Activated CD4-positive, alpha-beta T cell treated with anti-CD3 and anti-CD28 coated beads, Interleukin-2, amount 50 U/mL, for 24 hours (primary cell): ENCODE results near the gene EED.

Source experiments
- DNase-seq, 2 donors: peaks; one replicate each; pipeline ENCODE4 v3.0.0-alpha.2; 2020; ENCODE audit warnings: low read depth in 1 of 2, low spot score in 1 of 2

The EED gene

GRCh38 chr11:86246293-86246675, 1.7 kb downstream of the EED start:
- no peak for DNase-seq

DNA sequence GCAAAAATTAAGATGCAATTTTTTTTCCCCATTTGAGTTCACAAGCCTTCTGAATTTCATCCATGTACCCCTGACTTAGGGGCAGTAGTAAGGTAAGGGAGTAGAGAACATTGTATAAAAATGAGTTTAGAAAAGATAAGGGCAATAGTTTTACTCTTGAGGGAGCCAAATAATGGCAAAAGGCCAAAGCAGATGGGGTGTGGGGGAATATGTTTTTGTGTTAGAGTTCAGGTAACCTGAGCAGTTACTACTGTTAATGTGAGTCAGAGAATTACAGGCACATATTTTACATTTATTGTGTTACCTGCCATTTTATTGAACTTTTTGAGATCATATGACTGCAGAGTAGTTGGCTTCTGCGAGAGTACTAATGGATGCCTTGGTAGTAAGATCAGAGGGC, 3.1 kb downstream of the EED start:
- DNase-seq = no peak

DNA sequence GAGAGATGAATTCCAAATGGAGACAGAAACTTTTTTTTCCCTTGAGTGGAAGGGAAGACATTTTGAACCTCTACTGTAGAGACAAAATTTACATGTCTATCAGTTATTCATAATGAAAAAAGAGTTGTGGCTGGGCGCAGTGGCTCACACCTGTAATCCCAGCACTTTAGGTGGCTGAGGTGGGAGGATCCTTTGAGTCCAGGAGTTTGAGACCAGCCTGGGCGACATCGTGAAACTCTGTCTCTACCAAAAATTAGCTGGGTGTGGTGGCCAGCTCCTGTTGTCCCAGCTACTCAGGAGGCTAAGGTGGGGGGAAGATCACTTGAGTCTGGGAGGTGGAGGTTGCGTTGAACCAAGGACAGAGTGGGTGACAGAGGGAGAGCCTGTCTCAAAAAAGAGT, 4.1 kb downstream of the EED start:
- no peak for DNase-seq

DNA sequence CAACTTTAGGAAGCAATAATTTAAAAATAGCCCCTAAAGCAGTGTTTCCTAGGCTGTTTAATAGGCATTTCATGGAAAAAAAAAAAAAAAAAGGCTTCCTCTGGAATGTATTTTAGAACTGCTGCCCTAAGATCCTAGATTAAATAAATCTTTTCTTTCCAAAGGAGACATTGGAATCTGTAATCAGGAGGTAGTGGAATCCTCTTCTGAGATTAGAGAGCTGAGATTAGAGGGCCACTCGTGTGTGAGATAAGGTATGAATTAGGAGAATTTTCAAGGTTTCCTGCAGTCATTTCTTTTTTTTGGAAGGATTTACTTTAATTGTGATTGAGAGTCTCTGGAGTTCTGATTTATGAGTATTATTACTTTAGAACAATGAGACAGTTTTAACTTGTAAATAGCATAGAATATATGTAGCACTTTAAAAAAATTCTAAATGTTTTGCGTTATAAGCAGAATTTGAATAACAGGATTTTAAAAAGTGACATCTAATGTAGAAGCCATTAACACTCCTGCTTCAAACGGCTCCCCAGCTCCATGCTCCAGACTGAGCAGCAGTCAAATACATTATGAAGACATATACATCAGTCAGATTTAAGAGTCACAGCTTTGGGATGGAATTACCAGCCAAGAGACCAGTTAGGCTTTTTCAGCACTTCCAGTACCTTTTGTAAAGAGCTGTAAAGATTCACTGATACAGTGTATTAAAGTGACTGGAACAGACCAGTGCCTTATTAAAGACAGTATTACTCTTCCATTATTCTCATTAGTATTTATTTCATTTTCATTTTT, 5.0 kb downstream of the EED start:
- no peak for DNase-seq

- no peak for DNase-seq
Observed at GRCh38 chr11:86251345-86251744, 6.8 kb downstream of the EED start.

- no peak for DNase-seq
Observed at GRCh38 chr11:86255896-86256295, 11.3 kb downstream of the EED start.

DNA sequence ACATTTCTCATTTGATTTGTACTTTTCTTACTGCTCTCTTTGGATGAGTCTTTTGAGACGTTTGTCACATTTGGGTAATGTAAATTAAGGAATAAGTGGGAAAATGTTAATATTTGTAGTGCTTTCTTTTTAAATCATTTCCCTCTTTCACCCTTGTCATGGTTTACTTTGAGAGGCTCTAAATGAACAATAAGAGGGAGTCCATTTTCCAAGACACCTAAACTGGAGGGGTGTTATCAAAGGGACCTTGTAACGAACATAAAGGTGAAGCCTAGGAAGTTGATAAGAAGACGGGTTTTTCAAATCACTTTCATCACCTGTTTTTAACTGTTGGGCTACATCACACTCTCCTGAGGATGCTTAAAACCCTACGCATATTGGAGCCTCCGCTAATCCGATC, 12.1 kb downstream of the EED start:
- no peak for DNase-seq

DNA sequence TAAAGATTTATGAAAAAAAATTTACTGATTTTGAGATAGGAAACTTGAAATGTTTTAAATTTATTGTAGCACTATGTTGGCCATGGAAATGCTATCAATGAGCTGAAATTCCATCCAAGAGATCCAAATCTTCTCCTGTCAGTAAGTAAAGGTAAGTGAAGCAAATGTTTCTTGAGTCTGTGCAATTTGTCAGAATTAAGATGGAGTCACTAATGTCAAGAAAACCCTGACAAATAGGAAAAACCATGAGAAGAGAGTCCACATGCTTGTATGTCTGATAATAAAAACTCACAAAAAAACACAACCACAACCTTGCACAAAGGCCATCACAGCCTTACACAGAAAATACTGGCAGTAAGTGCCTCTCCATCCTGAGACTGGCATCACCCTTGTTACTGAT, 12.9 kb downstream of the EED start:
- DNase-seq = no peak

GRCh38 chr11:86259730-86260129, 15.2 kb downstream of the EED start:
- no peak for DNase-seq

GRCh38 chr11:86261328-86261727, 16.8 kb downstream of the EED start:
- DNase-seq = no peak

GRCh38 chr11:86262387-86262786, 17.8 kb downstream of the EED start:
- DNase-seq = no peak

- DNase-seq = no peak
Observed at GRCh38 chr11:86264649-86265048, 20.1 kb downstream of the EED start.

DNA sequence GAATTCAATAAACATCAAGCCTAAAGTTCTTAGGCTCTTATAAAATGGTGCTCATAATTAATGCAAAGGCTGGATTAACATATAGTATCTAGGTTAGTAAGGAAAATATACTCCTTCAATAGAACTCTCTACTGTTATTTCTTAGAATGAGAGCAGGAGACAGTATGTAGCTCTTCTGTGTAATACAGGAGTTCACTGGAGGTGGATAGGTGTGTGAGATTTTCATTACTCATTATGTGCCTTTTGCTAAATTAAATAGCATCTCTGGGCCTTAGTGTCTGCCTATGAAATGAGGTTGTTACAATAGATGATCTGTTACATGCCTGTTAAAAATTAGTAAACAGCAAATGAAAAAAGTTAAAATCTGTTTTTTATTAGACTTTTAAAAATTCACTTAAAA, 20.6 kb downstream of the EED start:
- DNase-seq = no peak

GRCh38 chr11:86269645-86270044, 25.1 kb downstream of the EED start:
- no peak for DNase-seq

DNA sequence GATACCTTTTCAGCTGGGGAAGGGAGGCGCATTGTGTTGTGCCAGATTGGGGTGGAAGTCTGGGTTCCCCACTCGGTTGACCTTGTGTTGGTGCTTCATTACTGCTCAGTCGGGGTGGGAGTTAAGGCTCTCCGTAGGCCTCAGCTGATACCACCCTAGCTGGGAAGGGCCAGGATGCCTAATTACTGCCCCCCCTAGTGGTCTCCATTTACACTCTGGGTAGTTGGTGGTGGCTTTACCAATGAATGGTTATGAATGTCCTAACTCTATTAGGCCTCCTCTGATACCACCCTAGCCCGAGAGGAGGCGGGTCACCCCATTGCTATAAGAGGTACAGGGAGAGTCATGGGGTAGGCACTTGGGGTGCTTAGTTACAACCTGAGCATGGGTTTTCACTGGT, 29.9 kb downstream of the EED start:
- no peak for DNase-seq

- no peak for DNase-seq
Observed at GRCh38 chr11:86274999-86275398, 30.4 kb downstream of the EED start.

DNA sequence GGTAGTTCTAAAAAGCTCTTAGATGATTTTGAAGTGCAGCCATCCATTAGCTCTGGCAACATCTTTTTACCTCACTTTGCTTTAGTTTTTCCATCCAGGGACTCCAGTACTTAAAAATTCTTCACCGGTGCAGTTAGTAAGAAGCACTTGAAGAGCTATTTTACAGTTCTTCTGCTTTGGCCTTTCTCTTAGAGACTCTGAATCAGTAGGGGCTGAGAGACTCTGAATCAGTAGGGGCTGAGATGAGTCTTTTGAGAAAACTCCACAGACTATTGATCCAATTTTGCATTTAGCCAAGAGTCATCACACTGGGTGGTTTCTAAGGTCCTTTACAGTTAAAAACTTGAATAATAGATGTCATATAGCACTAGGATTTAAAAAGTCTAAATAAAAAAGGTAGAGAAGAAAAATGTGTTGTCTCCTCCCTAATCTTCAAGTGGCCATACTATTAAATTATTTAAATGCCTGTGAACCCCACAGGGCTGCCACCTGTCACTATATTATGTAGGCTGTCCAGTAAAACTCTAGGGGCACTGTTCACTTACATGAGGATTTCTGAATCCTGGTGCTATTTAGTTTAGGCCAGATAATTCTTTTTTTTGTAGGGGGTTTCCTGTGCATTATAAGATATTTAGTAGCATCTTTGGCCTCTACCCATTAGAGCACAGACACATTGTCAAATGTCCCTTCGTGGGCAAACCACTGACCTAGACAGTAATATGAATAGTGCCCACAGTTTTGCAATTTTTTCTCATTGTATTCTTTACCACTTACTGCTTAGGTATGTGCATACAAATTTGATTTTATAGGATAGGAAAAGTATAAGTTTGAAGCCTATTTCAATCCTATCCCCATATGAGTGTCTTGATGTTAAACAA, 31.2 kb downstream of the EED start:
- DNase-seq = no peak

GRCh38 chr11:86277741-86278140, 33.2 kb downstream of the EED start:
- no peak for DNase-seq

DNA sequence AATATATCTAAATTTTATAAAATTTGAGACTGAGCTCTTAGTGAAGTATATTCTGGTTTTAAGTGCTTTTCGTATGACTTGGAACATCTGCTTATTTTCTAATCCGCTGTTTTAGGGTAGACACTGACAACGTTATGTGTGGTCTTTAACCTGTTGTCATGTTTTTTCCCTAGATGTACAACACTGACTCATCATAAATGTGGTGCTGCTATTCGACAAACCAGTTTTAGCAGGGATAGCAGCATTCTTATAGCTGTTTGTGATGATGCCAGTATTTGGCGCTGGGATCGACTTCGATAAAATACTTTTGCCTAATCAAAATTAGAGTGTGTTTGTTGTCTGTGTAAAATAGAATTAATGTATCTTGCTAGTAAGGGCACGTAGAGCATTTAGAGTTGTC, 33.7 kb downstream of the EED start:
- DNase-seq = no peak

- DNase-seq = no peak
Observed at GRCh38 chr11:86279747-86280146, 35.2 kb downstream of the EED start.

GRCh38 chr11:86287468-86287796, 42.9 kb downstream of the EED start:
- DNase-seq = no peak

DNA sequence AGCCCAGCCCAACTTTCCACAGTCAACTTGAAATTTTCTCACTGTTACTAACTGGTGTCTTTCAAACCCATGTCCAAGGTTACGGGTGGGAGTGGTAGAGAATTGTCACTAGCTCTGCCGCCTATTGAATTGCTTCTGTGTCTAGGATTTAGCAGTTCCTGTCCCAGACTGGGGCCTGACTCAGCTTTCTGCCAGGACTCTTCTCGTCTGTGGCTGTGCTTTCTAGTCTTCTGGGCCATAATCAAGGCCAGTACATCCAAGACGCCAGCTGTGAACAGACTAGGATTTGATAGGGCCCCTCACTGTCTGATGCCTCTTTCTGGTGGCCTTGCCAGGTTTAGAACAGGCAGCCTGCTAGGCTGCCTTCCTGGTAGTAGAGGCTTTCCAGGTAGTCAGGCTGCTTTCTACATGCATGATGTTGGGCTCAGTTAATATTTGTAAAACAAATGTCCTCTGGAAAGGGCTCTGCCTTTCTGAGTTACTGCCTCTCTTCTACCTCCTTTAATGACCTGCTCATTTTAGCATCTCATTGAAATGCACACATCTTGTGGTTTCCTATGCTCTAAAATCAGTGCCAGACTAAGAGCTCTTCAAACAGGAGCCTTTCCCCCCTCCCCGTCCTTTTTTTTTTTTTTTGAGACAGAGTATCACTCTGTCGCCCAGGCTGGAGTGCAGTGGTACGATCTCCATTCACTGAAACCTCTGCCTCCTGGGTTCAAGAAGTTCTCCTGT, 44.4 kb downstream of the EED start:
- DNase-seq = no peak
